GM12878 (cell line): Measurements from ENCODE around the gene TNRC18. TPM values are rescaled to one million over a fixed set of nuclear protein-coding genes. Genes with fewer than 3 reads are reported as not detected.

Experiments used
- ATAC-seq: fragments of 200-7000 bp; cut with Tn5 transposase; 3 replicates; pipeline ENCODE4 v1.9.1; 2020; ENCODE audit warnings: mild to moderate bottlenecking, moderate library complexity
- BruUV-seq: library from RNA; stranded (reverse); fragments of 400-500 nt; replicated peaks from 2 replicates; lab custom pipeline; 2021; lab: Mats Ljungman, UMichigan
- CTCF ChIA-PET: fragments of 300-600 bp; sonication (Branson Sonifier 250); formaldehyde crosslinking; extraction: SDS; loops from one replicate; lab custom pipeline; 2021; ENCODE audit warnings: inconsistent platforms; lab: Yijun Ruan, JAX
- POLR2A ChIA-PET: fragments of 350-600 bp; formaldehyde crosslinking; extraction: SDS; loops from one replicate; lab custom pipeline; 2021; ENCODE audit warnings: inconsistent platforms; lab: Charles Lee
- RAD21 ChIA-PET: fragments of 300-600 bp; sonication (Branson Sonifier 250); formaldehyde crosslinking; loops from one replicate; lab custom pipeline; 2023; ENCODE audit warnings: antibody characterized with exemption; ENCODE audit not compliant: unreplicated experiment; lab: Charles Lee
- SMC1A ChIA-PET: fragments of 300-600 bp; sonication (Branson Sonifier 250); formaldehyde crosslinking; loops from one replicate; lab custom pipeline; 2023; ENCODE audit not compliant: unreplicated experiment, uncharacterized antibody; lab: Charles Lee
- DNase-seq: peaks from one replicate; pipeline ENCODE4 v3.0.0-alpha.2; 2011; ENCODE audit warnings: low read depth, low spot score
- FAIRE-seq: peaks from 3 replicates; lab custom pipeline; 2011; peaks lifted over from hg19 to GRCh38; lab: Jason Lieb, UNC
- H2AFZ ChIP-seq: 2 replicates; pipeline ENCODE4 v1.6.0; 2011; ENCODE audit warnings: low read depth, low read length, control low read depth; ENCODE audit not compliant: control insufficient read depth
- H3K27ac ChIP-seq: 2 replicates; pipeline ENCODE4 v1.5.1; 2011; ENCODE audit warnings: control low read depth; ENCODE audit not compliant: control insufficient read depth, insufficient read depth
- H3K27me3 ChIP-seq, 2 experiments: replicated peaks in 1 of 2; 2 replicates each; pipeline versions ENCODE4 v1.6.0 to v1.6.1; 2011; ENCODE audit warnings: low read length in 1 of 2; ENCODE audit not compliant: control insufficient read depth in 2 of 2, insufficient read depth in 2 of 2
- H3K36me3 ChIP-seq, 2 experiments: 2 replicates each; pipeline ENCODE4 v1.5.1; 2011; ENCODE audit warnings: low read length in 1 of 2; ENCODE audit not compliant: control insufficient read depth in 2 of 2, insufficient read depth in 2 of 2
- H3K4me1 ChIP-seq: 2 replicates; pipeline ENCODE4 v1.6.1; 2011; ENCODE audit warnings: mild to moderate bottlenecking, low read length, moderate library complexity, mixed read lengths; ENCODE audit not compliant: control insufficient read depth, insufficient read depth
- H3K4me2 ChIP-seq: 2 replicates; pipeline ENCODE4 v1.6.0; 2011; ENCODE audit warnings: control low read depth; ENCODE audit not compliant: control insufficient read depth, insufficient read depth
- H3K4me3 ChIP-seq: fragments of 200-600 bp; sonication (generic); 2 replicates; pipeline ENCODE4 v1.5.1; 2016
- H3K79me2 ChIP-seq: 2 replicates; pipeline ENCODE4 v1.6.0; 2011; ENCODE audit warnings: low read length; ENCODE audit not compliant: control insufficient read depth, insufficient read depth
- H3K9ac ChIP-seq: 2 replicates; pipeline ENCODE4 v1.8.0; 2011; ENCODE audit warnings: low read length, control low read depth, mixed read lengths; ENCODE audit not compliant: control insufficient read depth, insufficient read depth
- H3K9me3 ChIP-seq: replicated peaks from 3 replicates; pipeline ENCODE4 v1.5.1; 2011; ENCODE audit warnings: mild to moderate bottlenecking, low read length; ENCODE audit not compliant: control insufficient read depth, insufficient read depth
- H4K20me1 ChIP-seq: 2 replicates; pipeline ENCODE4 v1.6.0; 2011; ENCODE audit not compliant: control insufficient read depth, insufficient read depth
- CEBPZ ChIP-seq: fragments of 150-350 bp; IDR thresholded peaks from 2 replicates; pipeline ENCODE4 v1.6.1; 2016; ENCODE audit warnings: low read depth, low read length
- E2F8 ChIP-seq: fragments of 450-650 bp; IDR thresholded peaks from 2 replicates; pipeline ENCODE4 v1.6.1; 2018; ENCODE audit warnings: mild to moderate bottlenecking, low read depth, moderate library complexity; ENCODE audit not compliant: partially characterized antibody
- FOXK2 ChIP-seq: fragments of 450-650 bp; IDR thresholded peaks from 2 replicates; pipeline ENCODE4 v1.6.1; 2017; ENCODE audit warnings: mild to moderate bottlenecking, moderate library complexity
- SIX5 ChIP-seq: IDR thresholded peaks from 2 replicates; pipeline ENCODE4 v1.6.1; 2011; ENCODE audit warnings: mild to moderate bottlenecking, low read depth, low read length, moderate library complexity; ENCODE audit not compliant: severe bottlenecking
- WGBS: methylation state at CpG from one replicate; pipeline ENCODE4 v1.1.6; 2016; ENCODE audit warnings: low lambda C conversion rate; ENCODE audit not compliant: insufficient replicate concordance, insufficient coverage; ENCODE audit errors: missing lambda C conversion rate; 5-methylcytosine and 5-hydroxymethylcytosine counted together
- in situ Hi-C: fragments of 300-500 bp; cut with MboI; formaldehyde crosslinking; loops from 9 replicates; pipeline ENCODE4 v1.14.3; 2018; ENCODE audit warnings: mixed read lengths
- intact Hi-C: fragments of 100-400 bp; cut with micrococcal nuclease; formaldehyde crosslinking; loops from one replicate; pipeline ENCODE4 v1.14.2; 2022; ENCODE audit not compliant: unreplicated experiment
- polyA plus RNA-seq, 11 experiments: library from polyadenylated mRNA; depleted of rRNA in 4 of 11; unstranded in 6 of 11; stranded (reverse) in 5 of 11; fragments of >200 nt; fragmentation: Nextera tagmentation in 4 of 11; fragmentation: Illumina TruSeq in 1 of 11; extraction: Ambion mirVana in 4 of 11; extraction: Trizol in 1 of 11; gene quantifications; 1 replicate in 1 of 11; 2 replicates in 10 of 11; pipeline versions ENCODE4 v1.2.1 to v1.2.3, GENCODE V29; 2011 to 2016; ENCODE audit warnings: inconsistent platforms in 2 of 11, missing spikeins in 2 of 11, low read depth in 1 of 11
- total RNA-seq, 4 experiments: library from RNA; depleted of rRNA in 3 of 4; stranded (reverse); fragments of >200 nt in 3 of 4; fragmentation: Illumina TruSeq in 1 of 4; extraction: Trizol in 1 of 4; gene quantifications; 2 replicates each; pipeline versions ENCODE4 v1.2.1 to v1.2.3, GENCODE V29; 2013 to 2021

The TNRC18 gene
- total and polyA plus RNA-seq, 10 of the 15 experiments (the other 5 are each of a cell fraction or from before 2014, with no cell fraction given): 0.02 to 31.7 (median 5.4) TPM

- no peaks in the 10 kb centered on the region for H3K4me1 ChIP-seq
- intact Hi-C loops: no loop called here
- no peaks in the 10 kb centered on the region for H3K9me3 ChIP-seq
- CTCF ChIA-PET: interaction anchor here (0.5 kb wide), 1 partner anchor 59 kb away, joined by 5 read pairs; no protein-coding TSS in a partner anchor
- H3K27ac ChIP-seq: no peak overlapping the region
- RAD21 ChIA-PET: no interaction called here
- ATAC-seq (no peak), FAIRE-seq (no peak), DNase-seq (no peak)
- H3K4me2 ChIP-seq: no peak overlapping the region
- WGBS: 68% methylated on average over 35 of the region's 35 CpGs
- no peak overlapping the region for H2AFZ ChIP-seq
- H3K79me2 ChIP-seq: no peaks in the 10 kb centered on the region
- H3K9ac ChIP-seq: no peak overlapping the region
- no TSS peak for BruUV-seq
- SMC1A ChIA-PET: no interaction called here
- H4K20me1 ChIP-seq: no peaks in the 10 kb centered on the region
- POLR2A ChIA-PET: no interaction called here
- no peaks in the 10 kb centered on the region for H3K27me3 ChIP-seq
- TF ChIP-seq CEBPZ (no peak), FOXK2 (no peak), SIX5 (no peak), E2F8 (no peak)
- peaks cover 0 to 1% of the 10 kb centered on the region in 2 experiments; a peak in 1 of 4 replicates for H3K36me3 ChIP-seq
- H3K4me3 ChIP-seq: no peak overlapping the region
- in situ Hi-C loops: no loop called here
Measured at GRCh38 chr7:5303591-5304505, 119.8 kb downstream of the TNRC18 start.
